ENCODE data around the gene GNAQ.

Gene GNAQ

DNA sequence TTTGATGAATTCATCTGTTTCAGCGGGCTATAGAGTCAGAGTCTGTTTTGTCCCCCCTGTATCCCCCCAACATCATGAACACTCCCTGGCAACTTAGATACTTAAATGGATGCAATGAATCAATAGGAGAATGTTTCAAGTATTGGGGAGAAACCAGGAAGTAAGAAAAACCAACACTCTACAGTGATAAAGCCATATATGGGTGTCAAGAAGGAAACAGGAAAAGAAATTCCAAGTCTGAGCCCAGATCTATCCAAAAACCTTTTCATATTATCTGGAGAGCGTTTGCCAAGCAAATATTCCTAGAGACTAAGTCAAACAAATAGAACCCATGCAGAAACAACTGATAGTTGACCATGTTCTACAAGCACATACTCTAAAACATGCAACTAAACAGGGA lies 2.3 kb upstream of the GNAQ start:
- no peaks in the 10 kb centered on the region for H3K36me3 ChIP-seq (ENCODE audit: control insufficient read depth, insufficient read depth, low read length)
- no peak overlapping the region for H3K9ac ChIP-seq
- no peak overlapping the region for H3K27ac ChIP-seq
- no peaks in the 10 kb centered on the region for H3K9me3 ChIP-seq (ENCODE audit: control insufficient read depth, low read length)
- H3K27me3 ChIP-seq (ENCODE audit: control insufficient read depth, insufficient read depth, low read length): no peaks in the 10 kb centered on the region
- peaks cover 4% of the 10 kb centered on the region for H3K4me1 ChIP-seq
- H3K4me2 ChIP-seq (ENCODE audit: low read length): no peak overlapping the region
- H2AFZ ChIP-seq: no peak overlapping the region
- H3K4me3 ChIP-seq (ENCODE audit: low read depth, low read length): no peak overlapping the region
- no peaks in the 10 kb centered on the region for H3K79me2 ChIP-seq
- TF ChIP-seq, protein P1, sequence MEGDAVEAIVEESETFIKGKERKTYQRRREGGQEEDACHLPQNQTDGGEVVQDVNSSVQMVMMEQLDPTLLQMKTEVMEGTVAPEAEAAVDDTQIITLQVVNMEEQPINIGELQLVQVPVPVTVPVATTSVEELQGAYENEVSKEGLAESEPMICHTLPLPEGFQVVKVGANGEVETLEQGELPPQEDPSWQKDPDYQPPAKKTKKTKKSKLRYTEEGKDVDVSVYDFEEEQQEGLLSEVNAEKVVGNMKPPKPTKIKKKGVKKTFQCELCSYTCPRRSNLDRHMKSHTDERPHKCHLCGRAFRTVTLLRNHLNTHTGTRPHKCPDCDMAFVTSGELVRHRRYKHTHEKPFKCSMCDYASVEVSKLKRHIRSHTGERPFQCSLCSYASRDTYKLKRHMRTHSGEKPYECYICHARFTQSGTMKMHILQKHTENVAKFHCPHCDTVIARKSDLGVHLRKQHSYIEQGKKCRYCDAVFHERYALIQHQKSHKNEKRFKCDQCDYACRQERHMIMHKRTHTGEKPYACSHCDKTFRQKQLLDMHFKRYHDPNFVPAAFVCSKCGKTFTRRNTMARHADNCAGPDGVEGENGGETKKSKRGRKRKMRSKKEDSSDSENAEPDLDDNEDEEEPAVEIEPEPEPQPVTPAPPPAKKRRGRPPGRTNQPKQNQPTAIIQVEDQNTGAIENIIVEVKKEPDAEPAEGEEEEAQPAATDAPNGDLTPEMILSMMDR (IDR thresholded peaks at IDR 0.05): no peak

DNA sequence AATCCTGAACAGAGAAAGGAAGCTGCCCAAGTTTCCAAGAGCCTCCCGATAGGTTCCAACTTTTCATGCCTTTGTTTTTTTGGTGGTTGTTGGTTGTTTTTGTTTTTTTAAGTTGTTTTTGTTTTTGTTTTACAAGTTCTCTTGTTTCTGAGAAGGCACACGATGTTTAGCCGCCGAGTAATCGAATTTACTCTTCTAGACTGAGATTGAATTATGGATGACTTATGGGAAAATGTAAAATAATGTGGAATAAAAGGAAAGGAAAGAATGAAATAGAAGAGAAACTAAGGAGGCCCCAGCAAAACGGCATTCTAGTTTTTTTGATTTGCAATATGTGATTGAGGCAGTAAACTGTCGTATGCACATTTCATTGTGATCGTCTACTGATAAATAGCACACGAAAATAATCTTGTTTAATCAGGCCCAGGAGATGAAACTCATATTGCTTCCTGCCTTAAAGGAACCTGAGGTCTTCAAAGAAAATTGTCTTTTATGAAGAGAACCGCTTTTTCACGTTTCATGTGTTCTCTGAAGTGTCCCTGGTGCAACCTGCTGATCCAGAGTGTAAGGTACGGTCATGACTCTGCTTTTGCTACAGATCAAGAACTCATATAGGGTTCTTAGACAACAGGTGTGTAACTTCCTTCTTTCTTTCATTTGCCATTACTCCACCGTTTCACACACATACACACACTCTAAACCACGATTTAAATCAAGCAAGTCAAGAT lies 1.3 kb upstream of the GNAQ start:
- H3K36me3 ChIP-seq (ENCODE audit: control insufficient read depth, insufficient read depth, low read length): no peaks in the 10 kb centered on the region
- H3K4me2 ChIP-seq (ENCODE audit: low read length): peak overlapping the region; percentile 71
- H3K4me3 ChIP-seq (ENCODE audit: low read depth, low read length): peak overlapping the region; percentile 60
- H2AFZ ChIP-seq: peak overlapping the region; percentile 85
- TF ChIP-seq, protein P1 (IDR thresholded peaks at IDR 0.05): no peak
- no peaks in the 10 kb centered on the region for H3K9me3 ChIP-seq (ENCODE audit: control insufficient read depth, low read length)
- peak overlapping the region; percentile 73 for H3K27ac ChIP-seq
- no peaks in the 10 kb centered on the region for H3K27me3 ChIP-seq (ENCODE audit: control insufficient read depth, insufficient read depth, low read length)
- no peaks in the 10 kb centered on the region for H3K79me2 ChIP-seq
- no peak overlapping the region for H3K9ac ChIP-seq
- peaks cover 4% of the 10 kb centered on the region for H3K4me1 ChIP-seq

DNA sequence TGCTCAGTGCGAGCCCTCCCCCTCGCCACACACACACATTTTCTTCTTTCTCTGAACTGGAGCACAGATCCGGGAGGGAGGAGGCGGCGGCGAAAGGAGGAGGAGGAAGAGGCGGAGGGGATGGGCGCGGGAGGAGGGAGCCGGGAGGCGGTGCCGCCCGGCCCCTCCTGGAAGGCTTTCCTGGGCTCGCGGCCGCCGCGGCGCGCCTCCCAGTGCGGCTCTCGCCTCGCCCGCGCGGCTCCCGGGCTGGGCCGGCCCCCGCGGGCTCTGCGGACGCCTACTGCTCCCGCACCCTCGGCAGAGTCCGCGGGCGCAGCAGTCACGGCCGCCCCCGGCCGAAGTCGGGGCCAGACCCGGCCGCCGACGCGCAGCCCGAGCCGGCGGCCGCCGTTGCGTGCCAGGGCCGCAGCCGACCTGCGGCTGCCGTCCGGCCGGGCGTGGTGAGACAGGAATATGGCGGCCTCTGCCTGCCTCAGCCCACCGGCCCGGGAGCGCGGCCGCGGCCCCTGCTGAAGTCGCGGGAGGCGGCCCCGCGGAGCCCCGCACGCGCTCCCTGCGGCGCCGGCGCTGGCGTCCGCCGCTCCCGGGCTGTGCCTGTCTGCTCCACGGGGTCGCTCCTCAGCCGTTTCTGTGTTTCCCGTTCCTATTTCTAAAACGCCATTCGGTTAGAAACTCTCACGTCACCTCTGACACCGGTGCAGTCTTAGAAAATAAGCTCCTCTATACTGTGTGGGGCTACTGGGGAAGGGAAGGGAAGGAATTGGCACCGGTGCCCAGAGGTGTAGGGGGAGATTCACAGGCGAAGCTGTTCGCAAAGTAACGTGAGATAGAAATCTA lies 500 bp upstream of the GNAQ start:
- TF ChIP-seq, protein P1 (IDR thresholded peaks at IDR 0.05): no peak
- Histone ChIP-seq H3K9ac (no peak overlapping the region), H3K27ac (peak overlapping the region; percentile 73), H3K4me2 (ENCODE audit: low read length) (peak overlapping the region; percentile 71), H3K36me3 (ENCODE audit: control insufficient read depth, insufficient read depth, low read length) (no peaks in the 10 kb centered on the region), H3K27me3 (ENCODE audit: control insufficient read depth, insufficient read depth, low read length) (no peaks in the 10 kb centered on the region), H2AFZ (peak overlapping the region; percentile 85), H3K4me3 (ENCODE audit: low read depth, low read length) (peak overlapping the region; percentile 60), H3K4me1 (peaks cover 4% of the 10 kb centered on the region), H3K9me3 (ENCODE audit: control insufficient read depth, low read length) (no peaks in the 10 kb centered on the region), H3K79me2 (no peaks in the 10 kb centered on the region)

DNA sequence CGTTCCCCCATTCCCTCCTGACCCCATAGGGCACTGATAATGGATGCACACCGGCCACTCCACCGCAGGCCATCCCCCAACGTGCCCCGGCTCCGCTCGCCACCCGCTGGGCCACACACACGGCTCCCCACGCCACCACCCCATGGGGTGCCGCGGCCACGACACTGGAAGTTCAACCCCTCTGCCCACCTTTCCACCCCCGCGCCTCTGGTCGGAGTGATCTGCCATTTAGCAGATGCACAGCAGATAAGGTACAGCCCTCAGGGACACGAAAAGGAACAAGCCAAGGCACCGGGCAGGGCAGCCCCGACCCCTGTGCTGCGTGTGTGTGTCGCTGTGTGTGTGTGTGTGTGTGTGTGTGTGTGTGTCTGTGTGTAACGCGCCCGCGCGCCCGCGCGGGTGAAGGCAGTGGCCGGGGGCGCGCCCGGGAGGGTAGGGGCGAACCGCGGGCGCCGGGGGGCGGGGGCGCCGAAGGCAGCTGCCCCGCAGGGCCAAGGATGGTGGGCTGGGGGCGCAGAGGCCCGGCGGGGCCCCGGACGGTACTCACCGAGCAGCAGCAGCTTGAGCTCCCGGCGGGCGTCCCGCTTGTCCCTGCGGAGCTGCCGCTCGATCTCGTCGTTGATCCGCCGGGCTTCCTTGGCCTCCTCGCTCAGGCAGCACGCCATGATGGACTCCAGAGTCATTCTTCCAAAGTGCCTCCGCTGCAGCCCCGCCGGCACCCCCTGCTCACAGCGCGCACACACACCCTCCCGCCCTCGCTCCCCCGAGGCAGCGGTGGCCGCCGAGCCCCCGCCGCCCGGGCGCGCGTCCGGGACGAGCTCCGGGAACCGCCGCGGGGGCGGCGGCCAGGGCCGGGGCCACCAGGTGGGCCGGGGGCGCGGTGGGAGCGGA lies 813 bp downstream of the GNAQ start:
- peaks cover 3% of the 10 kb centered on the region for H3K79me2 ChIP-seq
- H3K27ac ChIP-seq: peak overlapping the region; percentile 78
- TF ChIP-seq, protein P1 (IDR thresholded peaks at IDR 0.05): no peak
- H3K4me3 ChIP-seq (ENCODE audit: low read depth, low read length): peak overlapping the region; percentile 64
- H2AFZ ChIP-seq: peak overlapping the region; percentile 81
- no peaks in the 10 kb centered on the region for H3K27me3 ChIP-seq (ENCODE audit: control insufficient read depth, insufficient read depth, low read length)
- no peak overlapping the region for H3K9ac ChIP-seq
- H3K4me1 ChIP-seq: peaks cover 4% of the 10 kb centered on the region
- no peaks in the 10 kb centered on the region for H3K36me3 ChIP-seq (ENCODE audit: control insufficient read depth, insufficient read depth, low read length)
- H3K9me3 ChIP-seq (ENCODE audit: control insufficient read depth, low read length): no peaks in the 10 kb centered on the region
- peak overlapping the region; percentile 86 for H3K4me2 ChIP-seq (ENCODE audit: low read length)
